Suprapubic skin (tissue), 3 donors: ENCODE measurements around the gene NEK8.

Experiments
- POLR2A ChIP-seq, 2 donors: fragments of 450-650 bp; IDR thresholded peaks; one replicate each; pipeline ENCODE4 v1.6.1; 2017; ENCODE audit warnings: antibody characterized with exemption in 2 of 2, mild to moderate bottlenecking in 2 of 2, moderate library complexity in 2 of 2
- TF ChIP-seq, protein P1 (sequence below), 2 donors: fragments of 200-600 bp in 1 of 2; fragments of 450-650 bp in 1 of 2; sonication (generic) in 1 of 2; IDR thresholded peaks; one replicate each; pipeline ENCODE4 v1.5.1; 2016 to 2019; ENCODE audit warnings: antibody characterized with exemption in 2 of 2, mild to moderate bottlenecking in 1 of 2, moderate library complexity in 1 of 2

DNA sequence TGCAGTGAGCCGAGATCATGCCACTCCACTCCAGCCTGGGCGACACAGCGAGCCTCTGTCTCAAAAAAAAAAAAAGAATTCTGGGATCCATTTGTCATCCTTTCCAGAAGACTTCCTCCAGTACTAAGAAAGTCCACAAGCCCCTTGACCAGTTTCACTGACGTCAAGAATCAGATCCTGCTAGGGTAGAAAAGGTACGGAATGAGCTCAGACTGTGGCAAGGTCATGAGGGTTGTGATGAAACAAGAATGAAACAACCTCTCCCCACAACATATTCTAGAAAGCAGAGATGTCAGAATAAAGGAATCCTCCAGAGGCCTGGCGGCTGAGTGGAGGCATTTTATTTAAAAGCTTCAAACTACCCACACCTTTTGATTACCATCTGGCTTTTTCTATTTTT, 45.1 kb downstream of the NEK8 start:
- TF ChIP-seq POLR2A (IDR thresholded peaks at IDR 0.05): no peak
- TF ChIP-seq, protein P1, sequence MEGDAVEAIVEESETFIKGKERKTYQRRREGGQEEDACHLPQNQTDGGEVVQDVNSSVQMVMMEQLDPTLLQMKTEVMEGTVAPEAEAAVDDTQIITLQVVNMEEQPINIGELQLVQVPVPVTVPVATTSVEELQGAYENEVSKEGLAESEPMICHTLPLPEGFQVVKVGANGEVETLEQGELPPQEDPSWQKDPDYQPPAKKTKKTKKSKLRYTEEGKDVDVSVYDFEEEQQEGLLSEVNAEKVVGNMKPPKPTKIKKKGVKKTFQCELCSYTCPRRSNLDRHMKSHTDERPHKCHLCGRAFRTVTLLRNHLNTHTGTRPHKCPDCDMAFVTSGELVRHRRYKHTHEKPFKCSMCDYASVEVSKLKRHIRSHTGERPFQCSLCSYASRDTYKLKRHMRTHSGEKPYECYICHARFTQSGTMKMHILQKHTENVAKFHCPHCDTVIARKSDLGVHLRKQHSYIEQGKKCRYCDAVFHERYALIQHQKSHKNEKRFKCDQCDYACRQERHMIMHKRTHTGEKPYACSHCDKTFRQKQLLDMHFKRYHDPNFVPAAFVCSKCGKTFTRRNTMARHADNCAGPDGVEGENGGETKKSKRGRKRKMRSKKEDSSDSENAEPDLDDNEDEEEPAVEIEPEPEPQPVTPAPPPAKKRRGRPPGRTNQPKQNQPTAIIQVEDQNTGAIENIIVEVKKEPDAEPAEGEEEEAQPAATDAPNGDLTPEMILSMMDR (IDR thresholded peaks at IDR 0.05): no peak
